OCI-LY1 (cell line): ENCODE measurements around the gene ACKR3.

ENCODE experiments used
- H2AFZ ChIP-seq: fragments of 200-600 bp; sonication (generic), shearing (Covaris generic); 2 replicates; pipeline ENCODE4 v1.6.0; 2014; ENCODE audit warnings: antibody characterized with exemption, mild to moderate bottlenecking, low read length
- H3F3A ChIP-seq: fragments of 200-600 bp; sonication (generic), shearing (Covaris generic); 2 replicates; pipeline ENCODE4 v1.6.0; 2014; ENCODE audit warnings: mild to moderate bottlenecking, antibody characterized with exemption, low read length, moderate library complexity; ENCODE audit not compliant: insufficient read depth
- H3K27ac ChIP-seq: fragments of 200-600 bp; sonication (generic); 2 replicates; pipeline ENCODE4 v1.5.1; 2014; ENCODE audit warnings: low read length, mixed run types, mild to moderate bottlenecking, low read depth; ENCODE audit not compliant: poor library complexity, severe bottlenecking
- H3K27me3 ChIP-seq: fragments of 200-600 bp; sonication (generic); 2 replicates; pipeline ENCODE4 v1.6.0; 2014; ENCODE audit warnings: antibody characterized with exemption, mild to moderate bottlenecking, low read length, moderate library complexity; ENCODE audit not compliant: insufficient read depth
- H3K36me3 ChIP-seq: fragments of 200-600 bp; sonication (generic); 2 replicates; pipeline ENCODE4 v1.6.1; 2014; ENCODE audit warnings: mild to moderate bottlenecking, antibody characterized with exemption, low read length, moderate library complexity, mixed read lengths; ENCODE audit not compliant: insufficient read depth
- H3K4me1 ChIP-seq: fragments of 200-600 bp; sonication (generic); 2 replicates; pipeline ENCODE4 v1.5.1; 2014; ENCODE audit warnings: mild to moderate bottlenecking, low read length, moderate library complexity; ENCODE audit not compliant: insufficient read depth, severe bottlenecking
- H3K4me2 ChIP-seq: fragments of 200-600 bp; sonication (generic), shearing (Covaris generic); 2 replicates; pipeline ENCODE4 v1.6.1; 2014; ENCODE audit warnings: low read length
- H3K4me3 ChIP-seq: fragments of 200-600 bp; sonication (generic); 2 replicates; pipeline ENCODE4 v1.5.1; 2014; ENCODE audit warnings: low read length, low read depth, mild to moderate bottlenecking, mixed read lengths; ENCODE audit not compliant: poor library complexity, severe bottlenecking
- H3K79me2 ChIP-seq: fragments of 200-600 bp; shearing (Covaris generic); 2 replicates; pipeline ENCODE4 v1.6.1; 2016; ENCODE audit warnings: mixed run types, low read length, mixed read lengths; ENCODE audit not compliant: insufficient read depth
- H3K9ac ChIP-seq: fragments of 200-600 bp; sonication (generic), shearing (Covaris generic); 2 replicates; pipeline ENCODE4 v1.6.1; 2014; ENCODE audit warnings: mild to moderate bottlenecking, low read length, mixed read lengths
- H3K9me2 ChIP-seq: fragments of 200-600 bp; sonication (generic), shearing (Covaris generic); 2 replicates; pipeline ENCODE4 v1.6.1; 2014; ENCODE audit warnings: low read depth, mild to moderate bottlenecking, low read length, mixed read lengths
- H3K9me3 ChIP-seq: fragments of 200-600 bp; shearing (Covaris generic); 2 replicates; pipeline ENCODE4 v1.6.1; 2014; ENCODE audit warnings: low read length, mixed read lengths
- H4K20me1 ChIP-seq: fragments of 200-600 bp; sonication (generic), shearing (Covaris generic); 2 replicates; pipeline ENCODE4 v1.6.0; 2016; ENCODE audit warnings: mild to moderate bottlenecking, low read length; ENCODE audit not compliant: insufficient read depth
- CTCF ChIP-seq: fragments of 200-600 bp; sonication (generic), shearing (Covaris generic); IDR thresholded peaks from 2 replicates; pipeline ENCODE4 v1.5.1; 2017; ENCODE audit warnings: mild to moderate bottlenecking, antibody characterized with exemption, low read length, moderate library complexity, mixed read lengths
- EZH2 ChIP-seq: fragments of 200-600 bp; sonication (generic), shearing (Covaris generic); IDR thresholded peaks from 2 replicates; pipeline ENCODE4 v1.8.0; 2017; ENCODE audit warnings: borderline replicate concordance, mixed run types, mild to moderate bottlenecking, antibody characterized with exemption, low read length, moderate library complexity, mixed read lengths

ACKR3 gene

GRCh38 chr2:236618370-236618769 is 48.7 kb downstream of the ACKR3 start:
- Histone ChIP-seq H4K20me1 (no peaks in the 10 kb centered on the region), H3K9ac (no peak overlapping the region), H3K9me2 (no peaks in the 10 kb centered on the region), H3K79me2 (no peaks in the 10 kb centered on the region), H3K27ac (no peak overlapping the region), H3K36me3 (no peaks in the 10 kb centered on the region), H3K4me3 (no peak overlapping the region), H2AFZ (no peak overlapping the region), H3K27me3 (peaks cover 3% of the 10 kb centered on the region; the same call in 1 of the 2 replicates), H3K4me1 (no peaks in the 10 kb centered on the region), H3K9me3 (no peaks in the 10 kb centered on the region), H3F3A (no peaks in the 10 kb centered on the region), H3K4me2 (no peak overlapping the region)
- TF ChIP-seq EZH2 (no peak), CTCF (no peak)

GRCh38 chr2:236619910-236620612 is 50.4 kb downstream of the ACKR3 start:
- H2AFZ ChIP-seq = no peak overlapping the region
- no peaks in the 10 kb centered on the region for H3K36me3 ChIP-seq
- H3K9me3 ChIP-seq = no peaks in the 10 kb centered on the region
- no peak overlapping the region for H3K4me2 ChIP-seq
- H3K4me1 ChIP-seq = no peaks in the 10 kb centered on the region
- no peaks in the 10 kb centered on the region for H4K20me1 ChIP-seq
- TF ChIP-seq CTCF = no peak
- no peak overlapping the region for H3K4me3 ChIP-seq
- H3K9me2 ChIP-seq = no peaks in the 10 kb centered on the region
- H3K27me3 ChIP-seq = no peaks in the 10 kb centered on the region
- H3K79me2 ChIP-seq = no peaks in the 10 kb centered on the region
- no peak overlapping the region for H3K27ac ChIP-seq
- H3K9ac ChIP-seq = no peak overlapping the region
- no peaks in the 10 kb centered on the region for H3F3A ChIP-seq

GRCh38 chr2:236621786-236622185 is 52.2 kb downstream of the ACKR3 start:
- no peaks in the 10 kb centered on the region for H3K27me3 ChIP-seq
- no peak overlapping the region for H3K4me3 ChIP-seq
- no peak overlapping the region for H3K4me2 ChIP-seq
- no peak overlapping the region for H3K27ac ChIP-seq
- TF ChIP-seq CTCF (no peak), EZH2 (no peak)
- no peaks in the 10 kb centered on the region for H3K9me2 ChIP-seq
- H3K9me3 ChIP-seq = no peaks in the 10 kb centered on the region
- no peaks in the 10 kb centered on the region for H3K36me3 ChIP-seq
- H3K79me2 ChIP-seq = no peaks in the 10 kb centered on the region
- no peak overlapping the region for H2AFZ ChIP-seq
- no peaks in the 10 kb centered on the region for H3F3A ChIP-seq
- H3K9ac ChIP-seq = no peak overlapping the region
- H4K20me1 ChIP-seq = no peaks in the 10 kb centered on the region
- H3K4me1 ChIP-seq = no peaks in the 10 kb centered on the region
